Measurements from ENCODE around the gene COA3. TPM values are rescaled to one million over a fixed set of nuclear protein-coding genes. Genes with fewer than 3 reads are reported as not detected.
"Not testable (repeated sequence)": the region's sequence is repeated elsewhere in the genome, so short reads cannot be mapped to it uniquely, and the experiment has no call there.

The COA3 gene
- total RNA-seq, 4 donors from 2014 or later, result 40.7 to 64.0 (median 61.1) TPM

DNA sequence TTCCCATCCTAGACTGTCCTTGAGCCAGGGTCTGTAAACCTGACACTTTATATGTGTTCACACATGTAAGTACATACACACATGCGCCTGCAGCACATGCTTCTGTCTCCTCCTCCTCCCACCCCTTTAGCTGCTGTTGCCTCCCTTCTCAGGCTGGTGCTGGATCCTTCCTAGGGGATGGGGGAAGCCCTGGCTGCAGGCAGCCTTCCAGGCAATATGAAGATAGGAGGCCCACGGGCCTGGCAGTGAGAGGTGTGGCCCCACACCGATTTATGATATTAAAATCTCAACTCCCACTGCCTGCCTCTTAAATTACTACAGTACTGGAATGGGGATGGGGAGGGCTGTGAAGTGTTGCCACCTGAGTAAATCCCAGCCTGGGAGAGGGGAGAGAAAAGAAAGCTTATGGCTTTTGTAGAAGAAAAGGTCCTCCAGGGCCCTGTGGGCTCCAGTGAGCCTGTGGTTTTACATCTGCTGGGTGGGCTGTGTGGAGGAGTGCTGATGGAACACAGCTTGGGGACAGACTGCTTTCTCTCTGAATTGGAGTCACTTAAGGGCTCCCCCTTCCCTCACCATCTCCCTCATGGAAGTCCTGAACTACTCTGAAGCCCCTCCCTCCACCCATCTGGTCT lies 19.1 kb downstream of the COA3 start:
- intact Hi-C loops (cut with DNase I; ENCODE audit: low total_unique reads), result no loop called here
- TF ChIP-seq, protein P1, sequence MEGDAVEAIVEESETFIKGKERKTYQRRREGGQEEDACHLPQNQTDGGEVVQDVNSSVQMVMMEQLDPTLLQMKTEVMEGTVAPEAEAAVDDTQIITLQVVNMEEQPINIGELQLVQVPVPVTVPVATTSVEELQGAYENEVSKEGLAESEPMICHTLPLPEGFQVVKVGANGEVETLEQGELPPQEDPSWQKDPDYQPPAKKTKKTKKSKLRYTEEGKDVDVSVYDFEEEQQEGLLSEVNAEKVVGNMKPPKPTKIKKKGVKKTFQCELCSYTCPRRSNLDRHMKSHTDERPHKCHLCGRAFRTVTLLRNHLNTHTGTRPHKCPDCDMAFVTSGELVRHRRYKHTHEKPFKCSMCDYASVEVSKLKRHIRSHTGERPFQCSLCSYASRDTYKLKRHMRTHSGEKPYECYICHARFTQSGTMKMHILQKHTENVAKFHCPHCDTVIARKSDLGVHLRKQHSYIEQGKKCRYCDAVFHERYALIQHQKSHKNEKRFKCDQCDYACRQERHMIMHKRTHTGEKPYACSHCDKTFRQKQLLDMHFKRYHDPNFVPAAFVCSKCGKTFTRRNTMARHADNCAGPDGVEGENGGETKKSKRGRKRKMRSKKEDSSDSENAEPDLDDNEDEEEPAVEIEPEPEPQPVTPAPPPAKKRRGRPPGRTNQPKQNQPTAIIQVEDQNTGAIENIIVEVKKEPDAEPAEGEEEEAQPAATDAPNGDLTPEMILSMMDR (IDR thresholded peaks at IDR 0.05), result no peak
- no peak for TF ChIP-seq POLR2A (IDR thresholded peaks at IDR 0.05)
- 53 to 62% methylated on average over 3 of the region's 3 CpGs for WGBS, 2 donors

DNA sequence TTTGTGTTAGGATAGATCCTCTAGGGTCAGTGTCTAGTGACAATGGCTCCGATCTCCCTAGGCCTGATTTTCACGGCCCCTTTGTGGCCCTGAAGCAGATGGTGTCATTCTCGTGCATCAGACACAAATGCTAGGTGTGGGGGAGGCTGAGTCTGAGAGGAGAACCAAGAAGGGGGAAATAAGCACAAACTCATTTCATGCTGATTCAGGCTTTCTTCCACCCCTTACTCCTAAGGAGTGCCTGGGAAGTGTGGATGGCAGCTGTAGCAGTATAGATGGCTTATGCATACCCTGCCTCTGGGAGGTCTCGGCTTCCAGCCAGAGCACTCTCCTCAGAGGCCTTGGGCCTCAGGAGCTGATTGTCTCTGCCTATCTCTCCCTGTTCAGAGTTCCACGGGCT lies 19.9 kb downstream of the COA3 start:
- DNase-seq (ENCODE audit: low spot score in 2 of 2), result no peak
- no peak overlapping the region for H3K4me3 ChIP-seq (ENCODE audit: low read depth, poor library complexity, severe bottlenecking)
- intact Hi-C loops (cut with DNase I; ENCODE audit: low total_unique reads), result no loop called here
- TF ChIP-seq, protein P1 (IDR thresholded peaks at IDR 0.05), result no peak
- TF ChIP-seq POLR2A (IDR thresholded peaks at IDR 0.05), result no peak
- WGBS, 2 donors, result 87 to 93% methylated on average over 5 of the region's 5 CpGs

More for the DNA sequence above, 19.1 kb downstream of the COA3 start:
- DNase-seq (ENCODE audit: low spot score in 2 of 2), result no peak
- H3K4me3 ChIP-seq (ENCODE audit: low read depth, poor library complexity, severe bottlenecking), result no peak overlapping the region

DNA sequence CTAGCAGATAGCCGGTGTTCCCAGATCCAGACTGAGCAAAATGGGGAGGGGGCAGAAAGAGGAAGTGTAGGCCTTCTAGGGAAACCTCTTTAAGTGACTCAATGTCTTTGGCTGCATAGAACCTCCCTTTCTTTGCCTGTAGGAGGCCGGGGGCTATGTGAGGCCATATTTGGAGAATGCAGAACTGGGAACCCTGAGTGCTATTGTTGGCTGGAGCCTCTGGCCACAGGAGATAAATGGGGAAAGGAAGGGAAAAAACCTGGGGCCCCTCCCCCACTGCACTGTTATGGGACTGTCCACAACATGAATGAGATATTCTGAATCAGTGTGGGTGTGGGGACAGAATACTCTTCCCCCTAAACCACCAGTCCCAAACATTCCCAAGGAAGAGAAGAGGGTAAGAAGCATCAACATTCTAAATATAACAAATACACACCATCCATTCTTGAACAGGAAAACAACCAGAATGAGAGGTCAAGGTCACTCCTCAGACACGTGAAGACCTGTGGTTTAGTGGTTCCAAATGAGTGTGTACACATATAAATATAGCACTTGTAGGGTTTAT lies 22.9 kb downstream of the COA3 start:
- intact Hi-C loops (cut with DNase I; ENCODE audit: low total_unique reads), result no loop called here
- no peak for DNase-seq (ENCODE audit: low spot score in 2 of 2)
- TF ChIP-seq, protein P1 (IDR thresholded peaks at IDR 0.05), result no peak
- TF ChIP-seq POLR2A (IDR thresholded peaks at IDR 0.05), result no peak
- WGBS, 2 donors, result 70 to 83% methylated on average over 3 of the region's 3 CpGs
- H3K4me3 ChIP-seq (ENCODE audit: low read depth, poor library complexity, severe bottlenecking), result no peak overlapping the region

DNA sequence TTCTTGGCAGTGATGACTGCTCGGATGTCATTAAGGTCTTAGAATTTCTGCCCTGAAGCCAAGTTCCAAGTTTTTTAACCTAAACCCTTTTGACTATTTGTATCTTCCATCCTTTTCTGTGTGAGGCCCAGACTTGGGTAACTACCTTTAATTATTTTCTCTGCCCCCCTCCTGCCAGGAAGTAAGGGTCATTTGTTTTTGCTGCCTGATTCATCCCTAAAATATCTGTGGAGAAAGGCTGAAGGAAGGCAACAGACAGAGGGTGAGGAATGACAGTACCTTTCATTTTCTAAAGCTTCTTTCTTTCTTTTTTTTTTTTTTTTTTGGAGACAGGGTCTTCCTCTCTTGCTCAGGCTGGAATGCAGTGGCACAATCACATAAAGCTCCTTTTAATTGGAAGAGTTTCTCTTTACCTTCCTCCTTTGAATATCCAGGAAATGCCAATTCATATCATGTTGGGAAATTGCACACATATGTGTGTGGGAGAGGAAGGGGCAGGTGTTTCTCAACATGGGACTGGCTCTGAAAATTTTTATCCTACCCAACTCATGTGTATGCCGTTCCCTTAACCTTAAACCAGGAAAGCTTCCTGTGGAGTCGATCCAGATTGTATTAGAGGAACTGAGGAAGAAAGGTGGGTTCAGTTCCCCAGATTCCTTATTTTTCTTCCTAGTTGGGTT lies 24.3 kb downstream of the COA3 start:
- intact Hi-C loops (cut with DNase I; ENCODE audit: low total_unique reads), result no loop called here

DNA sequence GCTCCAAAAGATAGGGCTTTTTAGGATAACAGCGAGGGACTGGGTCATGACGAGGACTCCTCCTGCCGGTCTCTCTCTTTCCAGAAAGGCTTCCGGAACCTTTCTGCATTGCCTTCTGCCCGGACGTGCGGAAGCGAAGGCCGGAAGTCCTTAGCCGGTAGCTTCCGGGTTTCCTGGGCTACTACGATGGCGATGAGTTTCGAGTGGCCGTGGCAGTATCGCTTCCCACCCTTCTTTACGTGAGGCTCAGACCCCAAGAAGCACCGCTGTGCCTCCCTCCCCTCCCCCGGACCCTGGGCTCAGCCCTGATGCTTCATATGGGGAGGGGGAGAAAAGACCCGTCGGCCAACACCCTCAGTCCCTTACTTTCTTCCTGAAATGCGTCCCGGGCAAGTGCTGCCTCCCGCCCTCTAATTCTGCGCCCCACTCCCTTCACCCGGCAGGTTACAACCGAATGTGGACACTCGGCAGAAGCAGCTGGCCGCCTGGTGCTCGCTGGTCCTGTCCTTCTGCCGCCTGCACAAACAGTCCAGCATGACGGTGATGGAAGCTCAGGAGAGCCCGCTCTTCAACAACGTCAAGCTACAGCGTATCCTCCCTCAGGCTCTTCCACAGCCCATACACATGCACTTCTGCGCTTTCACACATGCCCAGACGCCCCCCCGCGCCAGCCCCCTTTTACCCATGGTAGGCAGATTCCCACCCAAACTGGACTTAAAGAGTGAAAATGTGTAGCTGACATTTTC lies 25.0 kb downstream of the COA3 start, which contains the start of gene VPS25:
VPS25 (plus strand) TSS at position 160 of the 746 bp plus-strand sequence; CDS start at position 187, 27 bp downstream.
- TF ChIP-seq, protein P1 (IDR thresholded peaks at IDR 0.05), result no peak
- peak in 1 of 2 donors; percentile 47 for TF ChIP-seq POLR2A (IDR thresholded peaks at IDR 0.05)
- DNase-seq (ENCODE audit: low spot score in 2 of 2), result peak; percentile 78 to 96
- intact Hi-C loops (cut with DNase I; ENCODE audit: low total_unique reads), result no loop called here
- peak within 1 kb of the TSS; percentile 53 for H3K4me3 ChIP-seq (ENCODE audit: low read depth, poor library complexity, severe bottlenecking)
- 0% methylated on average over 39 of the region's 39 CpGs for WGBS, 2 donors

More for the DNA sequence above, 24.3 kb downstream of the COA3 start:
- 68 to 72% methylated on average over 3 of the region's 3 CpGs for WGBS, 2 donors
- DNase-seq (ENCODE audit: low spot score in 2 of 2), result no peak
- TF ChIP-seq POLR2A (IDR thresholded peaks at IDR 0.05), result no peak
- H3K4me3 ChIP-seq (ENCODE audit: low read depth, poor library complexity, severe bottlenecking), result peak overlapping the region; percentile 53

DNA sequence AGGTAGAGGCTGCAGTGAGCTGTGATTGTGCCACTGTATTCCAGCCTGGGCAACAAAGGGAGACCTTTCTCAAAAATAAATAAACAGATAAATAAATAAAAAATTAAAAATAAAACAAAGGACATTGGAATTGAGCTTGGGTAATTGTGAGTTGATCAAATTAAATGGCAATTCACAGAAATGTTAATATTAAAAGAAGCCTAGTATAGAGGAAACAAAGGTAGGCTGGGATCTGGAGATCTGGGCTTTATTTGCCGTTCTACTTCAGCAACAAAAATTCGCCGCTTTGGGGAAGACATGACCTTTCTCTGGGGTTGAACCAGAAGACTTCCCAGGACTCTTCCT lies 25.6 kb downstream of the COA3 start:
- intact Hi-C loops (cut with DNase I; ENCODE audit: low total_unique reads), result no loop called here
- whole genome bisulfite sequencing, 2 donors, result 6 to 9% methylated on average over 3 of the region's 3 CpGs
- no peak for DNase-seq (ENCODE audit: low spot score in 2 of 2)
- TF ChIP-seq, protein P1 (IDR thresholded peaks at IDR 0.05), result no peak
- no peak for TF ChIP-seq POLR2A (IDR thresholded peaks at IDR 0.05)
- H3K4me3 ChIP-seq (ENCODE audit: low read depth, poor library complexity, severe bottlenecking), result peak overlapping the region; percentile 53

DNA sequence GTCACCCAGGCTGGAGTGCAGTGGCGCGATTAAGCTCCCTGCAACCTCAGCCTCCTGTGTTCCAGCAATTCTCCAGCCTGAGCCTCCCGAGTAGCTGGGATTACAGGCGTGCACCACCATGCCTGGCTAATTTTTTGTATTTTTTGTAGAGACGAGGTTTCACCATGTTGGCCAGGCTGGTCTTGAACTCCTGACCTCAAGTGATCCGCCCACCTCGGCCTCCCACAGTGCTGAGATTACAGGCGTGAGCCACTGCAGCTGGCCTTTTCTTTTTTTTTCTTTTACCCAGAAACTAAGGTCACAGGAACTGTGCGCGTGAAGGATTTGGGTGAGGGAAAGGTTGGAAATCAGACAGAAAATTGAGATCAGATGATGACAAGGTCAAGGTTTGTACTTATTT lies 28.5 kb downstream of the COA3 start:
- H3K4me3 ChIP-seq (ENCODE audit: low read depth, poor library complexity, severe bottlenecking); intact Hi-C loops (cut with DNase I; ENCODE audit: low total_unique reads); DNase-seq (ENCODE audit: low spot score in 2 of 2): not testable (repeated sequence)
- 78 to 80% methylated on average over 10 of the region's 10 CpGs for WGBS, 2 donors

DNA sequence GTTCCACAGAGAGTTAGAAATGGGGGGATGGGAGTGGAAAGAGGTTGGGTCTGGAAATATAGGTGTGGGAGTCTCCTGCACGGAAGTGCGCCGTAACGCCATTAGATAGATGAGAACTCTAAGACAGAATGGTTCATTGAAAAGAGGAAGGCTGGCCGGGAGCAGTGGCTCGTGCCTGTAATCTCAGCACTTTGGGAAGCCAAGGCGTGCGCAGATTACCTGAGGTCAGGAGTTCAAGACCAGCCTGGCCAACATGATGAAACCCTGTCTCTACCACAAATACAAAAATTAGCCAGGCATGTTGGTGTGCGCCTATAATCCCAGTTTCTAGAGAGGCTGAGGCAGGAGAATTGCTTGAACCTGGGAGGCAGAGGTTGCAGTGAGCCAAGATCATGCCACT lies 30.5 kb downstream of the COA3 start:
- intact Hi-C loops (cut with DNase I; ENCODE audit: low total_unique reads); H3K4me3 ChIP-seq (ENCODE audit: low read depth, poor library complexity, severe bottlenecking); DNase-seq (ENCODE audit: low spot score in 2 of 2): not testable (repeated sequence)
- WGBS, 2 donors, result 71 to 79% methylated on average over 9 of the region's 9 CpGs
